Astrocyte of the spinal cord (primary cell): Measurements from ENCODE around the gene CMC2.

Experiments used
- DNase-seq: peaks from one replicate; pipeline ENCODE4 v3.0.0; 2011; ENCODE audit warnings: low read depth, low spot score
- H3K4me3 ChIP-seq: 2 replicates; pipeline ENCODE4 v1.5.1; 2011; ENCODE audit warnings: low read depth, mild to moderate bottlenecking, low read length, moderate library complexity
- CTCF ChIP-seq: IDR thresholded peaks from 2 replicates; pipeline ENCODE4 v1.5.1; 2012; ENCODE audit warnings: low read depth, mild to moderate bottlenecking, low read length, inconsistent platforms
- in situ Hi-C: cut with HindIII; loops from 2 replicates; pipeline ENCODE4 v1.10.0; 2017; ENCODE audit warnings: low sequenced_read_pairs

Gene CMC2

GRCh38 chr16:80984124-80984892, 22.4 kb downstream of the CMC2 start:
- DNase-seq: no peak
- in situ Hi-C loops: no loop called here
- no peak for TF ChIP-seq CTCF
- no peak overlapping the region for H3K4me3 ChIP-seq

- H3K4me3 ChIP-seq: no peak overlapping the region
- no peak for DNase-seq
- TF ChIP-seq CTCF: no peak
- in situ Hi-C loops: no loop called here
Measured at GRCh38 chr16:80982646-80983045, 24.0 kb downstream of the CMC2 start.

- no peak for DNase-seq
- no peak for TF ChIP-seq CTCF
- H3K4me3 ChIP-seq: no peak overlapping the region
- in situ Hi-C loops: no loop called here
Measured at GRCh38 chr16:80981103-80981502, 25.6 kb downstream of the CMC2 start.

GRCh38 chr16:80976946-80977345, 29.7 kb downstream of the CMC2 start:
- in situ Hi-C loops: no loop called here
- no peak for TF ChIP-seq CTCF
- no peak for DNase-seq
- no peak overlapping the region for H3K4me3 ChIP-seq

- no peak for DNase-seq
- in situ Hi-C loops: no loop called here
- no peak overlapping the region for H3K4me3 ChIP-seq
- peak; percentile 42 for TF ChIP-seq CTCF
Measured at GRCh38 chr16:80974649-80975376, 31.9 kb downstream of the CMC2 start.

- no peak overlapping the region for H3K4me3 ChIP-seq
- no peak for TF ChIP-seq CTCF
- DNase-seq: no peak
- in situ Hi-C loops: no loop called here
Measured at GRCh38 chr16:80973991-80974390, 32.7 kb downstream of the CMC2 start.
